Activated naive CD8-positive, alpha-beta T cell treated with anti-CD3 and anti-CD28 coated beads, Interleukin-2, amount 50 U/mL, for 16 hours (primary cell): Measurements from ENCODE around the gene TANGO2.
"Not testable (repeated sequence)": the region's sequence is repeated elsewhere in the genome, so short reads cannot be mapped to it uniquely, and the experiment has no call there.

Experiments
- DNase-seq: peaks from one replicate; pipeline ENCODE4 v3.0.0-alpha.2; 2020; ENCODE audit warnings: low read depth, low spot score

TANGO2 gene

GRCh38 chr22:20062766-20063083 is 41.8 kb downstream of the TANGO2 start:
- DNase-seq = no peak

- no peak for DNase-seq
These were observed 42.6 kb downstream of the TANGO2 start for GRCh38 chr22:20063271-20064139.

GRCh38 chr22:20064140-20064480 is 43.2 kb downstream of the TANGO2 start:
- no peak for DNase-seq

- no peak for DNase-seq
These were observed 43.8 kb downstream of the TANGO2 start for GRCh38 chr22:20064545-20065262.

GRCh38 chr22:20065896-20066616 is 45.1 kb downstream of the TANGO2 start:
- no peak for DNase-seq

- no peak for DNase-seq
These were observed 45.9 kb downstream of the TANGO2 start for GRCh38 chr22:20066617-20067383.

GRCh38 chr22:20067384-20067682 is 46.4 kb downstream of the TANGO2 start:
- DNase-seq = not testable (repeated sequence)

GRCh38 chr22:20068640-20069039 is 47.7 kb downstream of the TANGO2 start:
- DNase-seq = no peak

- no peak for DNase-seq
These were observed 48.6 kb downstream of the TANGO2 start for GRCh38 chr22:20069331-20070042.

GRCh38 chr22:20071524-20071972 is 50.6 kb downstream of the TANGO2 start:
- DNase-seq = no peak

- DNase-seq = no peak
These were observed 55.8 kb downstream of the TANGO2 start for GRCh38 chr22:20076627-20077172.

- peak; percentile 6 for DNase-seq
These were observed 59.0 kb downstream of the TANGO2 start, which contains the start of gene DGCR8 for GRCh38 chr22:20079745-20080444. Gene DGCR8, plus strand, starts transcription at chr22:20080241. Its CDS starts 5,723 bp downstream, at chr22:20085964.

- DNase-seq = peak; percentile 36
These were observed 59.5 kb downstream of the TANGO2 start for GRCh38 chr22:20080445-20080775.

- DNase-seq = no peak
These were observed 60.1 kb downstream of the TANGO2 start for GRCh38 chr22:20080776-20081654.

- DNase-seq = no peak
These were observed 62.4 kb downstream of the TANGO2 start for GRCh38 chr22:20083157-20083890.

GRCh38 chr22:20083891-20084546 is 63.1 kb downstream of the TANGO2 start:
- no peak for DNase-seq

GRCh38 chr22:20084547-20085413 is 63.9 kb downstream of the TANGO2 start:
- DNase-seq = no peak
